ENCODE results near the gene GOLGA1.
"Not testable (repeated sequence)": the region's sequence is repeated elsewhere in the genome, so short reads cannot be mapped to it uniquely, and the experiment has no call there.

The GOLGA1 gene

GRCh38 chr9:124940521-124940893, 376 bp downstream of the GOLGA1 start:
- in situ Hi-C loops (cut with MboI; ENCODE audit: low sequenced_read_pairs) = no loop called here

GRCh38 chr9:124939944-124940343, 939 bp downstream of the GOLGA1 start:
- in situ Hi-C loops (cut with MboI; ENCODE audit: low sequenced_read_pairs) = no loop called here

GRCh38 chr9:124934290-124934689, 6.6 kb downstream of the GOLGA1 start:
- in situ Hi-C loops (cut with MboI; ENCODE audit: low sequenced_read_pairs) = no loop called here

- in situ Hi-C loops (cut with MboI; ENCODE audit: low sequenced_read_pairs) = no loop called here
These were observed 8.6 kb downstream of the GOLGA1 start for GRCh38 chr9:124932333-124932732.

GRCh38 chr9:124929464-124929863, 11.4 kb downstream of the GOLGA1 start:
- in situ Hi-C loops (cut with MboI; ENCODE audit: low sequenced_read_pairs) = no loop called here

GRCh38 chr9:124928116-124928515, 12.8 kb downstream of the GOLGA1 start:
- in situ Hi-C loops (cut with MboI; ENCODE audit: low sequenced_read_pairs) = no loop called here

GRCh38 chr9:124920394-124920793, 20.5 kb downstream of the GOLGA1 start:
- in situ Hi-C loops (cut with MboI; ENCODE audit: low sequenced_read_pairs) = not testable (repeated sequence)

GRCh38 chr9:124914753-124915405, 26.0 kb downstream of the GOLGA1 start:
- in situ Hi-C loops (cut with MboI; ENCODE audit: low sequenced_read_pairs) = no loop called here

- in situ Hi-C loops (cut with MboI; ENCODE audit: low sequenced_read_pairs) = no loop called here
These were observed 27.5 kb downstream of the GOLGA1 start for GRCh38 chr9:124913378-124913777.

GRCh38 chr9:124911766-124912165, 29.1 kb downstream of the GOLGA1 start:
- in situ Hi-C loops (cut with MboI; ENCODE audit: low sequenced_read_pairs) = no loop called here

- in situ Hi-C loops (cut with MboI; ENCODE audit: low sequenced_read_pairs) = no loop called here
These were observed 32.8 kb downstream of the GOLGA1 start for GRCh38 chr9:124908098-124908497.

- in situ Hi-C loops (cut with MboI; ENCODE audit: low sequenced_read_pairs) = no loop called here
These were observed 33.9 kb downstream of the GOLGA1 start for GRCh38 chr9:124906966-124907365.

- in situ Hi-C loops (cut with MboI; ENCODE audit: low sequenced_read_pairs) = no loop called here
These were observed 41.0 kb downstream of the GOLGA1 start for GRCh38 chr9:124899845-124900244.

- in situ Hi-C loops (cut with MboI; ENCODE audit: low sequenced_read_pairs) = no loop called here
These were observed 43.1 kb downstream of the GOLGA1 start for GRCh38 chr9:124897570-124898460.

- in situ Hi-C loops (cut with MboI; ENCODE audit: low sequenced_read_pairs) = no loop called here
These were observed 46.1 kb downstream of the GOLGA1 start for GRCh38 chr9:124894741-124895170.

GRCh38 chr9:124894035-124894740, 46.7 kb downstream of the GOLGA1 start:
- in situ Hi-C loops (cut with MboI; ENCODE audit: low sequenced_read_pairs) = no loop called here

GRCh38 chr9:124890179-124890578, 50.7 kb downstream of the GOLGA1 start:
- in situ Hi-C loops (cut with MboI; ENCODE audit: low sequenced_read_pairs) = no loop called here

GRCh38 chr9:124889006-124889405, 51.9 kb downstream of the GOLGA1 start:
- in situ Hi-C loops (cut with MboI; ENCODE audit: low sequenced_read_pairs) = no loop called here

GRCh38 chr9:124887832-124888231, 53.1 kb downstream of the GOLGA1 start:
- in situ Hi-C loops (cut with MboI; ENCODE audit: low sequenced_read_pairs) = no loop called here

GRCh38 chr9:124886866-124887492, 53.9 kb downstream of the GOLGA1 start:
- in situ Hi-C loops (cut with MboI; ENCODE audit: low sequenced_read_pairs) = no loop called here

- in situ Hi-C loops (cut with MboI; ENCODE audit: low sequenced_read_pairs) = no loop called here
These were observed 54.4 kb downstream of the GOLGA1 start for GRCh38 chr9:124886461-124886860.
